Amniotic stem cell (primary cell): ENCODE results near the gene CDHR5.

ENCODE experiments used
- DNase-seq: peaks from one replicate; lab custom pipeline; 2025; lab: John Stamatoyannopoulos, UW

CDHR5 gene

DNA sequence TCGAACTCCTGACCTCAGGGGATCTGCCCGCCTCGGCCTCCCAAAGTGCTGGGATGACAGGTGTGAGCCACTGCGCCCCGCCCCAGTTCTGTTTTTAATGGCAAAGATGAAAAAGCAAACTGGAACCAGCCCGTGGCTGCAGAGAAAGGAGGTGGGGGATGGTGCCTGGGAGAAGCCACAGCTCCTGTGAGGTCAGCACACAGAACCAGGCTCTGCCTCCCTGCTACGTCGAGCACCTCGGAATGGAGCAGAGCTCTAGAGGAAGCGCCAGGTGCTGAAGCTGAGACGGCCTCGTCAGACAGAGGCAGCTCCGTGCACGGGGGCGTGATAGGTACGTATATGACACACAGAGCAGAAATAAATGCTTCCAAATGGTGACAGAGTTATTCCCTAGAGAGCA, 20.8 kb upstream of the CDHR5 start:
- DNase-seq = no peak

DNA sequence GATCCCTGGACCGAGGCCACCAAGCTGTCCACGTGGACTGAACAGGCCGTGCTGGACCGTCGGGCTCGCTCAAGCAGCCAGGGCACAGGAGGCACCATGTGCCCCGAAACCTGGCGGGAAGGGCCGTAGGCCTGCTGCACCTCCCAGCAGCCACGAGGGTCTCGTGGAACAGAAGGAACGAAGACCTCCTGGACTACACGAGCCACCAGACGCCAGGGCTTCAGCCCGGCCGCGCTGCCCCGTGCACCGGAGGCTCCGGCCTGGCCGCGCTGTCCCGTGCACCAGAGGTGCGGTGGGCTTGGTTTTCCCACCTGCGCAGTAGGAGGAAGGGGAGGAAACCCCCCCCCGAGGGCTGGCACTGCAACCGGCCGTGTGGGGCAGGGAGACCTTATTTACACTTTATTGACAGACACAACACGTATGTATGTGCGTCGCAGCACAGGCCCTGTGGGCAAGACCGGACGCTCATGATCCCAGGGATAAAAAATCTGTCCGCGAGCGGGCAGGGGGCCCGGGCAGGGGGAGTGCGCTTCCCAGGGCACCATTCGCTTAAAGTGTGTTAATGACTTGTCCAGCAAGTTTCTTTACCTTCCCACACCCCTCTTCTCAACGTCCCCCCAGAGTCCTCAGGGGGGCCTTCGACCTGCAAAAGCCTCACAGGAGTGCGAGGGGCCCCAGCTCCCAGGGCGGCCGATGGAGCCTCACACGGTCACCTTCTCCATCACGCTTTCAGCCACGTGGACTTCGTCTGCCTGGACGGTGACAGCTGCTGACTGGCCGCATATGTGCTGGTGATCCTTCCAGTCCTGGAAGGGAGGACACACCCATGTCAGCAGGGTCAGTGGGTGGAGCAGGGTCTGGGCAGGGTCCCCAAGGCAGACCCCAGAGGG, 19.3 kb upstream of the CDHR5 start:
- DNase-seq = no peak

DNA sequence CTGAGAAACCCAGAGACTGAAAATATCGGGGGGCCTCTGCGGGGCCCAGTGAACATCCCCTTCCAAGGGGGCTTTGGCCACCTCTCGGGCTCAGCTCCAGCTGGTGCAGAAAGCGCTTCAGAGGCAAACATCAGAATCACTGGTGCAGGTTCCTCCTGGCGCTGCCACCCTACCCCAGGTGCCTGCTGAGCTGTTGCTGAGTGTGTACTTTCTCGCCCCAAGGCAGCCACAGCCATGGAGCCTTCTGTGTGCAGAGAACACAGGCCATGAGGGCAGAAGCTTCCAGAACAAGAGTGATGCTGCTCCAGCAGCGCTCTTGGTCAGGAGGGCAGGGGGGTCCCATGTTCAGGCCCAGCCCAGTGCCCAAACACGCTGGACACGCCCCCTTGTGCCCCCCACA, 18.6 kb upstream of the CDHR5 start:
- no peak for DNase-seq

DNA sequence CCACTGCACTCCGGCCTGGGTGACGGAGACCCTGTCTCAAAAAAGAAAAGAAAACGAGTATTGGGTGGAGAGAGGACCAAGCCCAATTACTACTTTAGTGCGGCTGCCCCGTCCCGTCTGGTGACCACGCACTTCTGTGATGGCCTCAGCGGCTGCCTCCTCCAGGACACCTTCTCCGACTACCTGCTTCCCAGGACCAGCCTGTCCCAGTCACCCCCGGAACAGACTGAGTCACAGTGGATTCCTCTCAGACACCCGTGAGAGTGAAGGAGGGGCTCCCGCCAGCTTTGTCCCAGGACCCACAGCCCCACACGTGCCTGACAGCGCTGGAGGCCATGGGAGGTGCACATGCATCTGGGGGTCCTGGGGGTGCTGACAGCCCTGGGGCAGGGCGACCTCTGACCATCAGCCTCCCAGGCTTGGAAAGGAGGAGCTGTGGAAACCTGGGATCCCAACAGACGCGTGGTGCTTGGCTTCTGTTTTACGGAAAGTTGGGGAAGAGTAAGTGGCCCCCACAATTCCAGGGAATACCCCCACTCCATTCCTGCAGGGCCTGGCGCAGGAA, 17.1 kb upstream of the CDHR5 start:
- no peak for DNase-seq

DNA sequence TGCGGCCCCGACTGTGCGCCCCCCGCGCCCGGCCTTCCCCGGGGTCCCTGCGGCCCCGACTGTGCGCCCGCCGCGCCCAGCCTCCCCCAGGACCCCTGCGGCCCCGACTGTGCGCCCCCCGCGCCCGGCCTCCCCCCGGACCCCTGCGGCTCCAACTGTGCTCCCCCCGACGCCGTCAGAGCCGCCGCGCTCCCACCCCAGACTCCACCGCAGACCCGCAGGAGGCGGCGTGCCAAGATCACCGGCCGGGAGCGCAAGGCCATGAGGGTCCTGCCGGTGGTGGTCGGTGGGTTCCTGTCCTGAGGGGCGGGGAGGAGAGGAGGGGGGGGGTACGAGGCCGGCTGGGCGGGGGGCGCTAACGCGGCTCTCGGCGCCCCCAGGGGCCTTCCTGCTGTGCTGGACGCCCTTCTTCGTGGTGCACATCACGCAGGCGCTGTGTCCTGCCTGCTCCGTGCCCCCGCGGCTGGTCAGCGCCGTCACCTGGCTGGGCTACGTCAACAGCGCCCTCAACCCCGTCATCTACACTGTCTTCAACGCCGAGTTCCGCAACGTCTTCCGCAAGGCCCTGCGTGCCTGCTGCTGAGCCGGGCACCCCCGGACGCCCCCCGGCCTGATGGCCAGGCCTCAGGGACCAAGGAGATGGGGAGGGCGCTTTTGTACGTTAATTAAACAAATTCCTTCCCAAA, 15.4 kb upstream of the CDHR5 start:
- no peak for DNase-seq

DNA sequence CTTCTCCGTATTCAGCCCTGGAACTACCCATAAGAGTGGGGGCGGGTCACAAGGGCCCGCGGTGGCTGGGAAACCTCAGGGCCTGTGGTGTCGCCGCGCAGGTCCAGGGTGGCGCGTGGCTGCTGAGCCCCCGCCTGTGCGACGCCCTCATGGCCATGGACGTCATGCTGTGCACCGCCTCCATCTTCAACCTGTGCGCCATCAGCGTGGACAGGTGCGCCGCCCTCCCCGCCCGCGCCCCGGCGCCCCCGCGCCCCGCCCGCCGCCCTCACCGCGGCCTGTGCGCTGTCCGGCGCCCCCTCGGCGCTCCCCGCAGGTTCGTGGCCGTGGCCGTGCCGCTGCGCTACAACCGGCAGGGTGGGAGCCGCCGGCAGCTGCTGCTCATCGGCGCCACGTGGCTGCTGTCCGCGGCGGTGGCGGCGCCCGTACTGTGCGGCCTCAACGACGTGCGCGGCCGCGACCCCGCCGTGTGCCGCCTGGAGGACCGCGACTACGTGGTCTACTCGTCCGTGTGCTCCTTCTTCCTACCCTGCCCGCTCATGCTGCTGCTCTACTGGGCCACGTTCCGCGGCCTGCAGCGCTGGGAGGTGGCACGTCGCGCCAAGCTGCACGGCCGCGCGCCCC, 14.7 kb upstream of the CDHR5 start:
- no peak for DNase-seq

DNA sequence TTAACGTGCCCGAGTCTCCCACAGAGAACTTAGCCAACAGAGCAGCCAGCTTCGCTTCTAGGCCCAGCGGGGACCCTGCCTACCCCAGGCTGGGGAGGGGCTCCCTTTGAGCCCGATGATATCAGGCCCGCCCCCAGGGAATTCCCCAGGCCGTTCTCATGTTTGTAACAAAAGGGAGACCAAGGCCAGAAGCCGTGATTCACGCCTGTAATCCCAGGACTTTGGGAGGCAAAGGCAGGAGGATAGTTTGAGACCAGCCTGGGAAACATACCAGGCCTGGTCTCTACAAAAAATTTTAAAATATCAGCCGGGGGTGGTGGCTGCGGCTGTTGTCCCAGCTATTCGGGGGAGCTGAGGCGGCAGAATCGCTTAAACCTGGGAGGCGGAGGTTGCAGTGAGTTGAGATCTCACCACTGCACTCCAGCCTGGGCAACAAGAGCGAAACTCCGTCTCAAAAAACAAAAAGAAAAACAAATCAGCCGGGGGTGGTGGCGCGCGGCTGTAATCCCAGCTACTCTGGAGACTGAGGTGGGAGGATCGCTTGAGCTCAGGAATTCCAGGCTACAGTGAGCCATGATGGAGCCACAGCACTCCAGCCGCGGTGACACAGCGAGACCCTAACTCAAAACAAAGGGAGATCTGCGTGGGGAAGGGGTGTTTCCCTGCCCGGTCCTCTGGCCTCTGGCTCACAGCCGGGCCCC, 14.0 kb upstream of the CDHR5 start:
- DNase-seq = no peak

DNA sequence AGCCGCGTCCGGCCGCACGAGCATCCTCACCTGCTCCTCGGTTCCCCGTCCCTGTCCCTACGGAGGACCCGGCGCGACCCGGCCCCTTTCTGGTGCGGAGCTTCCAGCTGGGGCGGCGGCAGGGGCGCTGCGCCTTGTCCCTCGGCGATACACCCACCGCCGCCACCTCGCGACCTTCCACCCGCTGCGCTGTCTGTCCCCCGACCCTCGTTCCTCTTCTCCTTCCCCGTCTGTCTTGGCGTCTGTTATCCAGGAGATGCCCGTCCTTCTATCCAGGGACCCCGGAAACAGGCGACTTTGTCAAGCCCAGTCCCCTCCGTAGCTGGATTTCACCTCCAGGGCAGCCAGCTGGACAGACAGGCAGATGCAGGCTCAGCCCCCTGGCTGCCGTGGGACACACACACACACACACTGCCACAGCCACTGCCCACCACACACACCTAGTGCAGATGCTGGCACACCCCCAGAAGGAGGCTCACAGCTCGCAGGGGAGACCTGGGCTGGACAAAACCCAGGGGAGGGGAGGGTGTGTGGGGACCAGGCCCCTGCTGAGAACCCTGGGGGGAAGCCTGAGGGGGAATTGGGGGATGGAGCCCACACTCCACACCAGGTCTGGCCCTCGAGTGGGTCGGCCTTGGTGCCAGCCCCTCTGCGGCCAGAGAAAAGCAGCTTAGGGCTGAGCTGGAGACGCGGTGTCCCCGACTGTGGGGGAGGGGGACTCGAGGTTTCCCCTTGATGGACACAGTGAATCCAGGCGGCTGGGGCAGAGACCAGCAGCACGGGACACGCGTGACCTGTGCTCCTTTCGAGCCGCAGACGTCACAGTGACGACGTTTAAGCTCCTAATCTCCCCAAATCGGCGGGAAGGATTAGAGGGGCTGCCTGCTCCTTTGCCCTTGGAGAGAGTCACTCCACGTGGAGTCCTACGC, 13.1 kb upstream of the CDHR5 start:
- DNase-seq = no peak

DNA sequence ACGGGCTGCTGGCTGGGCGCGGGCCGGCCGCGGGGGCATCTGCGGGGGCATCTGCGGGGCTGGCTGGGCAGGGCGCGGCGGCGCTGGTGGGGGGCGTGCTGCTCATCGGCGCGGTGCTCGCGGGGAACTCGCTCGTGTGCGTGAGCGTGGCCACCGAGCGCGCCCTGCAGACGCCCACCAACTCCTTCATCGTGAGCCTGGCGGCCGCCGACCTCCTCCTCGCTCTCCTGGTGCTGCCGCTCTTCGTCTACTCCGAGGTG, 12.5 kb upstream of the CDHR5 start:
- DNase-seq = no peak

DNA sequence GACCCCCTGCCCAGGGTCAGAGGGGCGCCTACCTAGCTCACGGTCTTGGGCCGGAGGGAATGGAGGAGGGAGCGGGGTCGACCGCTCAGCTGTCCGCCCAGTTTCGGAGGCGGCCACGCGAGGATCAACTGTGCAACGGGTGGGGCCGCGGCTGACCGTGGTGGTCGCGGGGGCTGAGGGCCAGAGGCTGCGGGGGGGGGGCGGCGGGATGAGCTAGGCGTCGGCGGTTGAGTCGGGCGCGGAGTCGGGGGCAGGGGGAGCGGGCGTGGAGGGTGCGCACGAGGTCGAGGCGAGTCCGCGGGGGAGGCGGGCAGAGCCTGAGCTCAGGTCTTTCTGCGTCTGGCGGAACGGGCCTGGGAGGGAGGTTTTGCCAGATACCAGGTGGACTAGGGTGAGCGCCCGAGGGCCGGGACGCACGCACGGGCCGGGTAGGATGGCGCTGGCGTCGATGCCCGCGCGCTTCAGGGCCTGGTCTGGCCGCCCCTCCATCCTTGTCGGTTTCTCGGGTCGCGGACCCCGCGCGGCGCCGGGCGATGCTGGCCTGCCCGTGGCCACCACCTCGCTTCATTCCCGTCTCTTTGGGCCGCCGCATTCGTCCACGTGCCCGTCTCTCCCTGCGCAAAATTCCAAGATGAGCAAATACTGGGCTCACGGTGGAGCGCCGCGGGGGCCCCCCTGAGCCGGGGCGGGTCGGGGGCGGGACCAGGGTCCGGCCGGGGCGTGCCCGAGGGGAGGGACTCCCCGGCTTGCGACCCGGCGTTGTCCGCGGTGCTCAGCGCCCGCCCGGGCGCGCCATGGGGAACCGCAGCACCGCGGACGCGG, 12.0 kb upstream of the CDHR5 start, which contains the start of gene DRD4:
DRD4 (plus strand) TSS at position 759 of the 822 bp plus-strand sequence; CDS start at position 795, 36 bp downstream.
- no peak for DNase-seq

DNA sequence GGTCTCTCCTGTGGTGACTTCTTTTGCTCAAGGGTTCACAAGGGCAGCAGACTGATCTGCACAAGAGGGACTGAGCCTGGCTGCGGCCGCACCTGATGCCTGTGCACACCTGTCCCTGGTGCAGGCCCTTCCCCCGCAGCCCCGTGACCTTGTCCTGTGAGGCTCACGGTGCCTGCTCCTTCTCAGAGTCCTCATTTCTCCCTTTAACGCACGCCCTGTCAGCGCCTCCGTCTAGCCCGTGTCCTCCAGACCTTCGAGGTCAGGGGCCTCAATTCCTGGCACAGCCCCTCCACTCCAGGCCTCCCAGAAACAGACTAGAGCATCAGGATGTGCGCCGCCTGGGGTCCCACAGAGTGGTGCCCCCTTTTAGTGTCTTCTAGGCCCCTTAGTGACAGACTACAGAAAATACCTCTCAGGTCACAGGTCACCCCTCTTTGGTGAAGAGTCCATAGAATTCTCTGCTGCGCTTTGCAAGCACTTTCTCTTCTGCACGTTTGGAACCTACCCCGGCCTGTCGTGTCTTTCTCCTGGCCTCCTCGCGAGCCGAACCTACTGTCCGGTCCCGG, 11.3 kb upstream of the CDHR5 start:
- DNase-seq = no peak

DNA sequence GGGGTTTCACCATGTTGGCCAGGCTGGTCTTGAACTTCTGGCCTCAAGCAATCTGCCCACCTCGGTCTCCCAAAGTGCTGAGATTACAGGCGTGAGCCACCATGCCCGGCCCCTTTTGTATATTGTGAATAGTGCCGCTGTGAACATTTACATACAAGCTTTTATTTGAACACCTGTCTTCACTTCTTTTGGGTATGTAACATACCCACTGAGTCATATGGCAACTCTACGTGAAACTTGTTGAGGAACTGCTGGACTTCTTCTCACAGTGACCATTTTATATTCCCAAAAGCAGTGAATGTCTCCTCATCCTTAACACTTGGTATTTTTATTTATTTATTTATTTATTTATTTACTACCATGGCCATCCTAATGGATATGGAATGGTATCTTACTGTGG, 6.1 kb upstream of the CDHR5 start:
- no peak for DNase-seq

DNA sequence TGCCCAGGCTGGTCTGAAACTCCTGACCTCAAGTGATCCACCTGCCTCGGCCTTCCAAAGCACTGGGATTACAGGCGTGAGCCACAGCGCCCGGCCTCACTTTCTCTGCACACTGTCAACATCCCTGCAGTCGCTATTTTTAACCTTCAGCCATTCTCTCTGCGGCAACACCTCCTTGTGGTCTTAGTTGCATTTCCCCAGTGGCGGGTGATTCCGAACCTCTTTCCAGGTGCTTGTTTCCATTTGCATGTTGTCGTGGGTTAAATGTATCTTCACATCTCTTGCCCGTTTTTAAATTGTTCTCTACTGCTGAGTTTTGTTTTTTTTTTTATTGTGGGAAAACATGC, 4.5 kb upstream of the CDHR5 start:
- DNase-seq = no peak

DNA sequence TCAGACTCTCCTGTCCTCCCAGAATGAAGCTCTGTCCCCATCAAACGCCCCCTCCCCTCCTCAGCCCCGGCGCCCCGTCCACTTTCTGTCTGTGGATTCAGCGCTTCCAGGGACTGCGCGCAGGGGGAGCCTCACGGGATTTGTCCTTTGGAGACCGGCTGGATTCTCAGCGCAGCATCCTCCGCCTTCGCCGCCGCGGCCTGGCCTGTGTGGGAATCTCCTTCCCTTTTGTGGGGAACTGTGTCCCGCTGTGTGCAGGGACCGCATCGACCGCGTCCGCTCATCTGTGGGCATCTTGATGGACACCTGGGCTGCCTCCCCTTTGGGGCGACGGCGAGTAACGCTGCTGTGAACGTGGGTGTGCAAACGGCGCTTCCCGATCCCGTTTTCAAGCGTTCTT, 3.3 kb upstream of the CDHR5 start:
- no peak for DNase-seq

DNA sequence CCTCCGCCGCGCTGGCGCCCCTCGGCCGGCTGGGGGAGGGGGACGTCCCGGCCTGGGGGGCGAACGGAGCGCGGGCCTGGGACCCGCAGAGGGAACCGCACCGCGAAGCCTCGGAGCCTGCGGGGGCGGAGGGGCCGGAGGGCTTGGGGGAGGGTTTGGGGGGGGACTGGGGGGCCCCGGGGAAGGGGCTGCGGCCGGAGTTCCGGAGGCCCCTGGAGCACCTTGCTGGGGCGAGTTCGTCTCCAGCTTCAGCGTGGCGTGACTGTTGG, 2.5 kb upstream of the CDHR5 start:
- DNase-seq = no peak

DNA sequence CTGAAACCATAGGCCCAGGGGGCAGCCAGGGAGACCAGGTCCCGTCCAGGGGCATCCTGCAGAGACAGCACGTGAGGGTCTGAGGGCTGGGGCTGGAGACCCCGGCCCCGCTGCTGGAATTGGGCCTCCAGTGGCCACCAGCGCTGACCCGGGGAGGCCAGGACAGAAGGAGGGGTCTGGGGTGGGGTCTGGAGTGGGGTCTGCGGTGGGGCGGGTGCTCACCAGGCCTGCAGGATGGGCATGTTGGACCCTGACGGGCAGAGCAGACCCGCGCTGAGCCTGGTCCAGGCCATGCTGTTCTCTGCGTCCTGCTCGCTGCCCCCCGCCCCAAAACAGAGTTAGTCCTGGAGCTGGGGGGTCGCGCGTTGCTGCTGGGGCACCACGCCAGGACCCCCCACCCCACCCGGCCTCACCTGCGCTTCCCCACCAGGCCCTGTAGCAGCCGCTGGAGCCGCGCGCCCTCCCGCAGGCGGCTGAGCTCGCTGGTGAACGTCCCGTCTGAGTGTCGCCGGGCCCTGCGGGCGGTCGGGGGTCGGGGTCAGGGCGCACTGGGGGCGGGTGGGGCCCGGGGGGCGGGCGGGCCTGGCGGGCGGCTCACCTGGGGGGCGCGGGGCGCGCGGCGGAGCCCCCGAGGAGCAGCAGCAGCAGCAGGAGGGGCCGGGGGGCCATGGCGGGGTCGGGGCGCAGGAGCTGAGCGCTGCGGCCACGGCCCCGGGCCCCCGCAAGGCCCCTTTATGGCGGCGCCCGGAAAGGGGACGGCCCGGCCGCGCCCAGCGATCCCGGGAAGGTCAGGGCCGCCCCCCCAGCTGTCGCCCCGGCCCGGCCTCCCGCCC, 1.9 kb upstream of the CDHR5 start, which contains the start of gene SCT:
SCT (minus strand) TSS at position 707 of the 833 bp plus-strand sequence; CDS start at position 669, 38 bp downstream.
- DNase-seq = no peak

DNA sequence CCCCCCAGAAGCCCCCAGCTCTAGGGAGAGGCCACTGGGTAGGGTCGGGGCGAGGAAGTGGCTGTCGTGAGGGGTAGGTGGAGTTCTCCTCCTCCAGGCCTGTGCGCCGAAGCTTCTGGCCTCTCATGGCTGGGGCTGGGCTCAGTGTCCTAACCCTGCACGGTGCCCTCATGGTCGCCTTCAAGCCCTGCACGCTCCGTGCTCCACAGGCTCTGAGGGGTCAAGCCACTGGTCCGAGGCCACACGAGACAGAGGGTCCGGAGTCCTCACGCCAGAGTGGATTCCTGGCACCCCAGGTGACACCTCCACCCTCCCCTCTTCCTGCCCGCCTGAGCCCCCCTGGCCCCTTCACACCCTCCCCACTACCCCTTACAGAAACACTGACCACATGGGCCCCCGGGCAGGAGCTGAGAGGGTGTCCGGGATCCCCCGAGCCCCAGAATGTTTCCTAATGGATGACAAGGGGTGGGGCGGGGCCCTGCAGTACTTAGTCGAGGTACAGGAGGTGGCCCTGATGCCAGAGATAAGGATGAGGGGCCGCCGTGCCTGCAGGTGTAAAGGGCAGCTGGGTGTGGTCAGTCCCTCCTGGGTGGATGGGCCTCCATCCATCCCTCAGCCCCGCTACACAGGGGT, 997 bp upstream of the CDHR5 start:
- no peak for DNase-seq

DNA sequence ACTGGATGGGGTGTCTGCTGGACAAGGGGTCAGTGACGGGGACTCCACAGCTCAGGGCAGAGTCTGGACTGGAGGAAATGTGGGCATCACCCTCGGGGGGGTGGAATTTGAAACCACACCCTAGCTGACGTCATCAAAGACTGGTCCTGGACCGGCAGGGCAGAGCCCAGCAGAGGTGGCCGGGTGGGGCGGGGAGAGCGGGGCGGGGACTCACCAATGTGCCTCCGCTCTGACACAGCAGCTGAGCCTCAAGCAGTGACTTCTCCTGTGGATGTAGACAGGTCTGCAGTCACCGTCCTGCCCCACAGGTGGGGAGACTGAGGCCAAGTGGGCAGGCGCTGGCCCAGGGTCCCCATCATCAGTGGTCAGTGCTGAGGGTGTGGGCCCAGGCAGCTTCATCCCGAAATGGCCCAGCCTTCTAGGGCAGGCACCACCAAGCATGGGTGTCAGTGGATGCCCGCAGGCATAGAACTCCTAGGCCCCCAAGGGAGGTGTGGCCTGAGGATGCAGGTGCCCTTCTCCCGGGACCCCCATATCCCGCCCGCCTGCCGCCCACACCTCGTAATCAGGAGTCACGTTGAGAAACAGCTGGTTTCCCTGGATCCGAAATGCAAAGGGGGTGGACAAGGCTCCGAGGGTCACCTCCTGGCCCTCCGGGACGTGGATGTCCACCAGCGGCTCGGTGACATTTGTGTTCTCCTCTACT, 603 bp downstream of the CDHR5 start:
- DNase-seq = no peak
